Mesothelial cell of epicardium (in vitro differentiated cells): ENCODE measurements around the gene EMX1. TPM values are rescaled to one million over a fixed set of nuclear protein-coding genes. Genes with fewer than 3 reads are reported as not detected.

Source experiments
- DNase-seq, 2 experiments: peaks; one replicate each; pipeline ENCODE4 v3.0.0; 2021; ENCODE audit warnings: low spot score in 2 of 2; ENCODE audit not compliant: unreplicated experiment in 2 of 2
- H3K27ac Mint-ChIP-seq: 2 replicates; pipeline ENCODE4 v1.8.0; 2021; ENCODE audit warnings: mixed read lengths
- H3K27me3 Mint-ChIP-seq: 2 replicates; pipeline ENCODE4 v1.8.0; 2021; ENCODE audit warnings: low read depth, mixed read lengths
- H3K36me3 Mint-ChIP-seq: 2 replicates; pipeline ENCODE4 v1.8.0; 2021; ENCODE audit warnings: mixed read lengths
- H3K4me1 Mint-ChIP-seq: 2 replicates; pipeline ENCODE4 v1.8.0; 2021; ENCODE audit warnings: mixed read lengths
- H3K4me3 Mint-ChIP-seq: 2 replicates; pipeline ENCODE4 v1.8.0; 2021; ENCODE audit warnings: mild to moderate bottlenecking, moderate library complexity, mixed read lengths
- H3K9me3 Mint-ChIP-seq: 2 replicates; pipeline ENCODE4 v1.8.0; 2021; ENCODE audit warnings: mixed read lengths
- CTCF ChIP-seq: fragments of 200-600 bp; sonication (generic); IDR thresholded peaks from one replicate; pipeline ENCODE4 v1.5.0; 2021; ENCODE audit warnings: antibody characterized with exemption; ENCODE audit not compliant: unreplicated experiment
- total RNA-seq: library from RNA; stranded (reverse); gene quantifications from 3 replicates; pipeline ENCODE4 v1.2.1, GENCODE V29; 2021

The EMX1 gene
- total RNA-seq, 1 donor from 2014 or later, result not detected

- Mint-ChIP-seq H3K4me3 (no peak overlapping the region), H3K9me3 (no peaks in the 10 kb centered on the region), H3K36me3 (peaks cover 8% of the 10 kb centered on the region), H3K27ac (no peak overlapping the region), H3K4me1 (peaks cover 22% of the 10 kb centered on the region), H3K27me3 (peaks cover 29% of the 10 kb centered on the region)
- no peak for DNase-seq
- peak; percentile 49 for TF ChIP-seq CTCF
Observed at GRCh38 chr2:72892506-72893173, 24.7 kb upstream of the EMX1 start.

DNA sequence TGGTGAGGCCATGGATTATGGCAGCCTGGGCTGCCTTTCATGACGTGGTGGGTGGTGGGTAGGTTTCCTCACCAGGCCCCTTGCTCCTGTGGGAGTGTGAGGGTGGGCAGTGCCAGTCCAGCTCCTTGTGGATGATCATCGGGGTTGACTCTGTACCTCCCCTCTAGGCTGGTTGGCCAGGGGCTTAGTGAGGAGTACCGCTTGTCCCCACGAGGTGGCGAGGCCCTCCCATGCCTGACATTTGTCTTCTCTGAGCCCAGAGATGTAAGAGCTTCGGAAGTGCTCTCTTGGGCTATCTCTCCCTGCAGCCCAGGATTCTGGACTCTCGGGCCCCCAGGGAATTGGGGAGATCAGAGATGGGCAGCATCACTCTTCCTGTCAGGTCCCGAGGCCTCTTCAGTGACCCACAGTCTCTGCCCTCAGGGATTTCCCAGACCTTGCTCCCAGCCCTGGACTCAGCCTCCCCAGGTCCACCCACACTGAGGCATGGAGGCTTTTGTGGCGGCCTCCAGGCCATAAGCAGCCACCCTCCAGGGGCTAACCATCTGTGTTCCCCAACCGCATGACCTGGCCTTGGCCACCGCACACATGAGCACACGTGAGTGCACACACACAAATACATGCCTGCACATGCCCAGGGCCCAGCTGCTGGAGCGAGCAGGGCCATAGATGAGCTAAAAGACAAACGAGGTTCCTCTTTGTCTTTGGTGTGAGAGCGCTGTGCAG, 23.6 kb upstream of the EMX1 start:
- Mint-ChIP-seq H3K27ac (no peak overlapping the region), H3K4me3 (no peak overlapping the region), H3K36me3 (peaks cover 8% of the 10 kb centered on the region), H3K27me3 (peaks cover 40% of the 10 kb centered on the region), H3K4me1 (peaks cover 16% of the 10 kb centered on the region), H3K9me3 (no peaks in the 10 kb centered on the region)
- TF ChIP-seq CTCF, result peak; percentile 65
- DNase-seq, result peak in 1 of 2 experiments; percentile 71

GRCh38 chr2:72894514-72894913, 22.8 kb upstream of the EMX1 start:
- Mint-ChIP-seq H3K9me3 (no peaks in the 10 kb centered on the region), H3K27ac (no peak overlapping the region), H3K4me3 (no peak overlapping the region), H3K27me3 (peaks cover 46% of the 10 kb centered on the region), H3K4me1 (peaks cover 12% of the 10 kb centered on the region), H3K36me3 (peaks cover 8% of the 10 kb centered on the region)
- no peak for TF ChIP-seq CTCF
- no peak for DNase-seq

- H3K27me3 Mint-ChIP-seq, result peaks cover 53% of the 10 kb centered on the region
- H3K36me3 Mint-ChIP-seq, result peaks cover 4% of the 10 kb centered on the region
- TF ChIP-seq CTCF, result no peak
- no peaks in the 10 kb centered on the region for H3K9me3 Mint-ChIP-seq
- no peak for DNase-seq
- H3K27ac Mint-ChIP-seq, result no peak overlapping the region
- H3K4me3 Mint-ChIP-seq, result no peak overlapping the region
- peaks cover 12% of the 10 kb centered on the region for H3K4me1 Mint-ChIP-seq
Observed at GRCh38 chr2:72895154-72895553, 22.2 kb upstream of the EMX1 start.

DNA sequence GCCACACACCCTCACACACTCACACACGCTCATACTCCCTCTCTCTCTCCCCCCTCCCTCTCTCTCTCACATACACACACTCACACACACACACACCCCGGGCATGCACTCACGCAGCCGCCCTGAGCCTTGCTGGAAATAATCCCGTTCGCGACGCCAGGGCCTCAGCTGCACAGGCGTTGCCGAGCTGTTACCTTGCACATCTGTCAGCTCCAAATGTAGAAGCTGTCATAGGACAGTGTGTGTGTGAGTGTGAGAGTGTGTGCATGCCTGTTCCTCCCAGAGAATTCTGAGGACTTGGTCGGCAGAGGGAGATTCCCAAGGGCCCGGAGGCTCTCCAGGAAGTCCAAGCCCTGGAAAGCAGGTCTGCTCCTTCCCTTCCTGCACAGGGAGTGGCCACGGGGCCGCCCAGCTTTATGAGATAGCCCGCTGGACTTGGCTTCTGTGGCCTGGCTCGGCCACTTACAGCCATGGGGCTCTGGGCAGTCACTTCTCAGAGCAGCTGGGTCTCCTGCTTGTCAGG, 21.5 kb upstream of the EMX1 start:
- no peak for DNase-seq
- peak overlapping the region; percentile 9 for H3K4me3 Mint-ChIP-seq
- TF ChIP-seq CTCF, result no peak
- H3K4me1 Mint-ChIP-seq, result peaks cover 12% of the 10 kb centered on the region
- H3K9me3 Mint-ChIP-seq, result no peaks in the 10 kb centered on the region
- H3K27ac Mint-ChIP-seq, result no peak overlapping the region
- H3K27me3 Mint-ChIP-seq, result peaks cover 60% of the 10 kb centered on the region
- peaks cover 4% of the 10 kb centered on the region for H3K36me3 Mint-ChIP-seq
